AG10803 (cell line): ENCODE results near the gene FOXJ2.
A peak's percentile ranks its signal among the peaks of the same experiment; 100 is the strongest.

Experiments
- DNase-seq: peaks from one replicate; pipeline ENCODE4 v3.0.0; 2010; ENCODE audit warnings: low read depth
- H3K4me3 ChIP-seq: 2 replicates; pipeline ENCODE4 v1.5.1; 2011; ENCODE audit warnings: mild to moderate bottlenecking, low read length, control low read depth
- CTCF ChIP-seq: conservative IDR thresholded peaks from 2 replicates; pipeline ENCODE4 v1.5.1; 2011; ENCODE audit warnings: mild to moderate bottlenecking, low read length, control low read depth, inconsistent platforms

The FOXJ2 gene

GRCh38 chr12:8038659-8039114, 6.2 kb downstream of the FOXJ2 start:
- DNase-seq, result peak; percentile 53
- TF ChIP-seq CTCF, result no peak
- peak overlapping the region; percentile 43 for H3K4me3 ChIP-seq

DNA sequence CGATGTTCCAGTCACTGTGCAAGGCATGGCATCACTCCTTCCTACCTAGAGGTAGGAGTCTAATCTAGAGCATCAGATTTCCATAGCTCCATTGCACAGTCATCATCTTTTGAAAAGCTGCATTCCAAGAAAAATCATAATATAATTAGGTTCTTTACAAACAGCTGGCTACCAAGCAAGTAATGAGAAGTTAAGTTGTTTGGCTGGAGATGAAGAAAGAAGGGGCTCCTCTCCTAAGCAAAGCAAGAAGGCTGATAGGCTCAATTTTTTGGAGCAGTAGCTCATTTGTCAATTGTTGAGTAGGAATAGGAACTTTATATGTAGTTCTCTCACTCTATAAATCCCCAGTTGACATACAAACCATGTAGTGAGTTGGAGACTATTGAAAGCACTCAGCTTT, 8.3 kb downstream of the FOXJ2 start:
- H3K4me3 ChIP-seq, result no peak overlapping the region
- DNase-seq, result no peak
- TF ChIP-seq CTCF, result no peak

GRCh38 chr12:8045952-8046944, 13.7 kb downstream of the FOXJ2 start:
- no peak overlapping the region for H3K4me3 ChIP-seq
- peak; percentile 91 for TF ChIP-seq CTCF
- DNase-seq, result peak; percentile 79

- DNase-seq, result no peak
- TF ChIP-seq CTCF, result no peak
- H3K4me3 ChIP-seq, result no peak overlapping the region
Observed at GRCh38 chr12:8047842-8048241, 15.3 kb downstream of the FOXJ2 start.

- H3K4me3 ChIP-seq, result no peak overlapping the region
- DNase-seq, result no peak
- no peak for TF ChIP-seq CTCF
Observed at GRCh38 chr12:8048906-8049305, 16.4 kb downstream of the FOXJ2 start.

DNA sequence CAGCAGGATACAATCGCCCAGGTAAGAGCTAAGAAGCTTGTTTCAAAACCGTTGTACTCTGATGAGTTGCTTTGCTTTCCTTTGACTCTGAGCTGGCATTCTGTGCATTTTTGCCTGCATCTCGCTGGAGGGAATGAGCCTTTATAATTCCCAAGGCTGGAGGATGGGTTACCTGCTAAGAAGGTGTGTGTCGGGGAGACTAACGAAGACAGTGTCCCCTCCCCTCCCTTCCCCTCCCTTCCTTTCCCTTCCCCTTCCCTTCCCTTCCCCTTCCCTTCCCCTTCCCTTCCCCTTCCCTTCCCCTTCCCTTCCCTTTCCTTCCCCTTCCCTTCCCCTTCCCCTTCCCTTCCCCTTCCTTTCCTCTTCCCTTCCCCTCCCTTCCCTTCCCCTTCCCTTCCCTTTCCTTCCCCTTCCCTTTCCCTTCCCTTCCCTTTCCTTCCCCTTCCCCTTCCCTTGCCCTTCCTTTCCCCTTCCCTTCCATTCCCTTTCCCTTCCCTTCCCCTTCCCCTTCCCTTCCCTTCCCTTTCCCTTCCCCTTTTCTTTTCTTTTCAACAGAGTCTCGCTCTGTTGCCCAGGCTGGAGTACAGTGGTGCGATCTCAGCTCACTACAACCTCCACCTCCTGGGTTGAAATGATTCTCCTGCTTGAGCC, 18.2 kb downstream of the FOXJ2 start:
- no peak for DNase-seq
- no peak for TF ChIP-seq CTCF
- no peak overlapping the region for H3K4me3 ChIP-seq

DNA sequence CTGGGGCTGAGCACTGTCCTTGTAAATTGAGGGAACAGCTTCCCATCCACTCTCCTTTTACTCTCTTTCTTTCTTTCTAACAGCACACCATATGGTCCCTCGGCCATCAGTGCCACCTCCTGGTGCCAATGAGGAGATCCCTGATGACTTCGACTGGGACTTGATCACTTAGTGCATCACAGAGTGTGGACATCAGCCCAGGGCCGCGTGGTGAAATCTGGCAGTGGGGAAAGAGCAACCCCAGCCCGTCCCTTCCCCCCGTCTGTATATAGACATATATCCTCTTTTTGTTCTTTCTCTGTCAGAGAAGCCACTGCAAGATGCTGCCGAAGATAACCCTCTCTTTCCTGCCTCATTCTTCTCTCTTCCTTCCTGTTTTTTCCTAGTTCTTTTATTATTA, 20.2 kb downstream of the FOXJ2 start:
- no peak for TF ChIP-seq CTCF
- DNase-seq, result no peak

More for the DNA sequence above, 20.2 kb downstream of the FOXJ2 start:
- H3K4me3 ChIP-seq, result no peak overlapping the region
